PFSK-1 (cell line): ENCODE measurements around the gene USP11.

Experiments used
- FOXP2 ChIP-seq: optimal IDR thresholded peaks from 2 replicates; pipeline ENCODE3; 2011; ENCODE audit warnings: borderline replicate concordance, control low read depth, inconsistent platforms; ENCODE audit not compliant: insufficient read depth; ENCODE audit errors: extremely low read length, extremely low read depth
- POLR2AphosphoS5 ChIP-seq: IDR thresholded peaks from 2 replicates; pipeline ENCODE4 v1.6.1; 2012; ENCODE audit warnings: low read depth, mild to moderate bottlenecking, control low read depth, low read length, moderate library complexity
- SIN3A ChIP-seq: IDR thresholded peaks from 2 replicates; pipeline ENCODE4 v1.6.1; 2012; ENCODE audit warnings: mild to moderate bottlenecking, low read length, moderate library complexity, borderline replicate concordance; ENCODE audit not compliant: insufficient read depth
- TAF1 ChIP-seq: IDR thresholded peaks from 2 replicates; pipeline ENCODE4 v1.6.1; 2012; ENCODE audit warnings: low read length, control low read depth, borderline replicate concordance; ENCODE audit not compliant: insufficient read depth
- TF ChIP-seq, protein P1 (sequence below), 2 experiments: IDR thresholded peaks; 2 replicates each; pipeline versions ENCODE4 v1.6.1 to v1.8.0; 2011 to 2012; ENCODE audit warnings: low read depth in 2 of 2, low read length in 2 of 2, control low read depth in 1 of 2, inconsistent platforms in 1 of 2, mild to moderate bottlenecking in 1 of 2, moderate library complexity in 1 of 2; ENCODE audit not compliant: insufficient read depth in 1 of 2

USP11 gene

DNA sequence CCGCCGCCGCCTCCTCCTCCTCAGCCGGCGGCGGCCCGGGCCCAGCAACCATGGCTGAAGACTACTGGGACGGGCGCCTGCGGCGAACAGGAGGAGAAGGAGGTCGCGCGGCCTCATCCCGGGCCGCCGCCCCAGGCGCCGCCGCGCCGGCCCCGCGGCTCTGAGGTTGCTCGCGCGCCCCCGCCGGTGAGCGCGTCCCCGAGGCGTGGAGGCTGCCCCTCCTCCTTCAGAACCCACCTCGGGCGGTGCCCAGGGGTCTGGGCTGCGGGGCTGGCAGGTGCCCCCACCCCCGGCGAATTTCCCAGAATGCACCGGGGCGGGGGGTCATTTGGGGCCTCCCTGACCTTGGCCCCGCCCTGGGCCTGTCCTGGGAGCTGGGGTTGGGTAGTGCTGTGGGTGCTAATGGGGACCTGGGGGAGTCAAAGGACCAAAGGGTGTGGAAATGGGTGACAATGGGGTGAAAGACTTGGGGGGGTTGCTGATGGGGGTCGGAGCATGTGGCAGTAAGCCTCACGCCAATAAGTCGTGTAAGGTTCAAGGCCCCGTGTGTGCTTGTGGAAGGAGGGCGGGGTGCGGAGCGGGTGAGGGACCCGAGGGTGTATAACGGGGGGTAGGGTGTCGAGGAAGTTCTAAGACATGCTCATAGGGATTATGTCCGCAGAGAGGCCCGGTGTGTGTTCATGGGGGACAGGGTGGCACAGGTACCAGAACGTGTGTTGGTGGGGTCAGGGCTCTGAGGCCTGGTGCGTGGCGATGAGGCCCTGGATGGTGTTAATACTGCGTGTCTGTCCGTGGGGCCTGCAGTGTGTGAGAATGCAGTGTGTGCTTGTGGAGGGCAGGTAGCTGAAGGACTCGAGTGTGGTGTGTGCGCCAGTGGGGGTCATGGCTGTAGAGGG is 13.6 kb upstream of the USP11 start:
- TF ChIP-seq FOXP2 (no peak), TAF1 (peak; percentile 11; the same call in 1 of the 2 replicates), POLR2AphosphoS5 (no peak; the same call in none of the 2 replicates)

DNA sequence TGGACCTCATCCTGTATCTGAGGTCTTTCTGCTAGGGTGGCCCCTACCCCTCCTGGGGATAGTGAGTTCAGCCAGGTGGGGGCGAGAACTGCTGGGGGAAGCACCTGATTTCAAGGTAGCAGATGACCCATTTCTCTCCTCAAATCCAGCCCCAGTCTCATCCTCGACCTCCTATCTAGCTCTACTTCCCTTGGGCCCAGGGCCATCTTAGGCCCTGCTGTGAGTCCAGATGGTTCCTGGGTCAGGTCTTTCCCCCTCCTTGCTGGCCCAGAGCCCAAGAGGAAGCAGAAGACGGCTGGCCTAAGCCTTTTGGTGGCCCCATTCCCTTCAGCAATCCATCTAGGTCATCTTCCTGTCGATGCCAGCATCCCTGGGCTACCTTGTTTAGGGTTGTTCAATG is 11.1 kb upstream of the USP11 start:
- TF ChIP-seq, protein P1, sequence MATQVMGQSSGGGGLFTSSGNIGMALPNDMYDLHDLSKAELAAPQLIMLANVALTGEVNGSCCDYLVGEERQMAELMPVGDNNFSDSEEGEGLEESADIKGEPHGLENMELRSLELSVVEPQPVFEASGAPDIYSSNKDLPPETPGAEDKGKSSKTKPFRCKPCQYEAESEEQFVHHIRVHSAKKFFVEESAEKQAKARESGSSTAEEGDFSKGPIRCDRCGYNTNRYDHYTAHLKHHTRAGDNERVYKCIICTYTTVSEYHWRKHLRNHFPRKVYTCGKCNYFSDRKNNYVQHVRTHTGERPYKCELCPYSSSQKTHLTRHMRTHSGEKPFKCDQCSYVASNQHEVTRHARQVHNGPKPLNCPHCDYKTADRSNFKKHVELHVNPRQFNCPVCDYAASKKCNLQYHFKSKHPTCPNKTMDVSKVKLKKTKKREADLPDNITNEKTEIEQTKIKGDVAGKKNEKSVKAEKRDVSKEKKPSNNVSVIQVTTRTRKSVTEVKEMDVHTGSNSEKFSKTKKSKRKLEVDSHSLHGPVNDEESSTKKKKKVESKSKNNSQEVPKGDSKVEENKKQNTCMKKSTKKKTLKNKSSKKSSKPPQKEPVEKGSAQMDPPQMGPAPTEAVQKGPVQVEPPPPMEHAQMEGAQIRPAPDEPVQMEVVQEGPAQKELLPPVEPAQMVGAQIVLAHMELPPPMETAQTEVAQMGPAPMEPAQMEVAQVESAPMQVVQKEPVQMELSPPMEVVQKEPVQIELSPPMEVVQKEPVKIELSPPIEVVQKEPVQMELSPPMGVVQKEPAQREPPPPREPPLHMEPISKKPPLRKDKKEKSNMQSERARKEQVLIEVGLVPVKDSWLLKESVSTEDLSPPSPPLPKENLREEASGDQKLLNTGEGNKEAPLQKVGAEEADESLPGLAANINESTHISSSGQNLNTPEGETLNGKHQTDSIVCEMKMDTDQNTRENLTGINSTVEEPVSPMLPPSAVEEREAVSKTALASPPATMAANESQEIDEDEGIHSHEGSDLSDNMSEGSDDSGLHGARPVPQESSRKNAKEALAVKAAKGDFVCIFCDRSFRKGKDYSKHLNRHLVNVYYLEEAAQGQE (IDR thresholded peaks at IDR 0.05; ENCODE audit: insufficient read depth in 1 of 2, low read depth in 2 of 2, low read length in 2 of 2): no peak

DNA sequence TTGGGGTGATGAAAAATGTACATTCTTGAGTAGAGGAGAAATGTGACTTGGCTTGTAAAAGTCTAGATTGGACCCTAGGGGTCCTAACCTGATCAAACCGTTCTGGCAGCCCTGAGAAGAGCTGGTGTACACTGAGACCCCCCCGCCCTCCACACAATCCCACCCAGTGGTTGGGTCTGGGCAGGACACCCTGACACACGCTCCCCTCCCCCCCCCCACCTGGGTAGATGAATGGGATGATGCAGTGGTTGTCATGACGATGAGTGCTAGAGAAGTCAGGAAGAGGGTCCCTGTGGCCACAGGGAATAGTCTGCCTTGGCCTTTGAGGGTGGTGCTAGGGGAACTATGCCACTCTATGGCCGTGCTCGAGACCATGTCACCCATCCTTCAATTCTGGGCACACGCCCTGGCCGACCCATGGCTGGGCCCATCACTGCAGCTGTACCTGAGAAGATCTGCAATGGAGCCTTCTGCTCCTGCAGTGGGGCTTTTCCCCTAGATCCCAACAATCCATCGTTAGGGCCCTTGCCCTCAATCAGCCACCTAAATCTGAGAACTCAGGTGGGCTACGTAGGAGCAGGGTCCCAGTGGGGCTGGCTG is 10.0 kb upstream of the USP11 start:
- TF ChIP-seq SIN3A (no peak), FOXP2 (no peak), POLR2AphosphoS5 (no peak), TAF1 (no peak)
- TF ChIP-seq, protein P1 (IDR thresholded peaks at IDR 0.05; ENCODE audit: insufficient read depth in 1 of 2, low read depth in 2 of 2, low read length in 2 of 2): no peak

DNA sequence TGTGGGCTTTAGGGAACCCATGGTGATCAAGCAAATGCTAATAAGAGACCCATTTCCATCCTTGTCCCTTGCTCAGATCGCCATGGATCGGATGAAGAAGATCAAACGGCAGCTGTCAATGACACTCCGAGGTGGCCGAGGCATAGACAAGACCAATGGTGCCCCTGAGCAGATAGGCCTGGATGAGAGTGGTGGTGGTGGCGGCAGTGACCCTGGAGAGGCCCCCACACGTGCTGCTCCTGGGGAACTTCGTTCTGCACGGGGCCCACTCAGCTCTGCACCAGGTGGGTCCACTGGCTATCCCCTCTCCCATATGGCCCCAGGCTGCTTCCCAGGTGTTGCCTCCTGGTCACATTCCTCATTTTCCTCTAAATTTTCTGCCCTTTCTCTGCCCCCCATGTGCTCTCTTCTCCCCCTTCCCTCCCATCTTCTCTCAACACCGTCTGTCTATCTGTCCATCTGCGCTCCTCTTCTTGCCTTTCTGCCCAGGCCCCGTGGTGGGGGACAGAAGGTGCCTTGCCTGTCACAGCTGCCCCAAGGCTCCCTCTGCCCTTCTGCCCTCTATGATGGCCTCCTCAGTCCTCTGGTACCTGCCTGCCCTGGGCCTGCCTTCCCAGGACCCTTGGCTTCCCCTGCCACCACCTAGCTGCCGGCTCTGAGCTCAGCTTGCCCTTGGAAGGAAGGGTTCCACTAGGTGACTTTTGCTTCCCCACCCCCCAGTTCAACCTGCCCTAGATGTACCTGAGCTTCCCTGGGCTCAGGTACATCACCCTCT is 9.1 kb upstream of the USP11 start:
- TF ChIP-seq SIN3A (no peak), TAF1 (no peak), FOXP2 (no peak)
- TF ChIP-seq, protein P1 (IDR thresholded peaks at IDR 0.05; ENCODE audit: insufficient read depth in 1 of 2, low read depth in 2 of 2, low read length in 2 of 2): no peak

DNA sequence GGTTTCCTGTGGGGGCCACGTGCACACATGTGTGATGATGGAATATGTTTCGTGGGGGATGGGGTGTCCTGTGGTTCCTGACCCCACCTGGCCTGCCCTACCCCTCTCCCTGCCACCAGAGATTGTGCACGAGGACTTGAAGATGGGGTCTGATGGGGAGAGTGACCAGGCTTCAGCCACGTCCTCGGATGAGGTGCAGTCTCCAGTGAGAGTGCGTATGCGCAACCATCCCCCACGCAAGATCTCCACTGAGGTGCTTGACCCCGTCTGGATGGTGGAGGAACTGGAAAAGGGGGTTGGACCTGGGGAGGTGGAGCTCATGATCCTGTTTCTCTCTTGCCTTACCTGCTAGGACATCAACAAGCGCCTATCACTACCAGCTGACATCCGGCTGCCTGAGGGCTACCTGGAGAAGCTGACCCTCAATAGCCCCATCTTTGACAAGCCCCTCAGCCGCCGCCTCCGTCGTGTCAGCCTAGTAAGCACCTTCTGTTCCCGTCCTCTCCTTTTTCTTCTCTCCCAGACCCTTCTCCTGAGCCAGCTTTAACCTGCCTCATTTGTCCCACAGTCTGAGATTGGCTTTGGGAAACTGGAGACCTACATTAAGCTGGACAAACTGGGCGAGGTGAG is 8.4 kb upstream of the USP11 start:
- TF ChIP-seq TAF1: no peak

DNA sequence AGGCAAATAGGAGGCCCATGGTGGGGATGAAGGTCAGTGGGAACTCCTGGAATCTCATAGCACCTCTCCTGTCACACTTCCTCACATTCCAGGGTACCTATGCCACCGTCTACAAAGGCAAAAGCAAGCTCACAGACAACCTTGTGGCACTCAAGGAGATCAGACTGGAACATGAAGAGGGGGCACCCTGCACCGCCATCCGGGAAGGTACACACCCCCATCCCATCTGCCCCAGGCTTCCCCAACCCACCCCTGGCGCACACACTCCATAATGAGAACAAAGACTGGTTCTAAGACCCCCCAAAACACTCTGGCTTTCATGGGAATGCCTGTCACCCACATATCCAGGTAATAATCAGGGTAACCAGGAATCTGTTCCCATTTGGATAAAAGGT is 7.9 kb upstream of the USP11 start:
- no peak for TF ChIP-seq FOXP2
- no peak for TF ChIP-seq TAF1
- TF ChIP-seq, protein P1 (IDR thresholded peaks at IDR 0.05; ENCODE audit: insufficient read depth in 1 of 2, low read depth in 2 of 2, low read length in 2 of 2): no peak
- no peak for TF ChIP-seq POLR2AphosphoS5
- no peak for TF ChIP-seq SIN3A
